ENCODE results near the gene FNDC10.

DNA sequence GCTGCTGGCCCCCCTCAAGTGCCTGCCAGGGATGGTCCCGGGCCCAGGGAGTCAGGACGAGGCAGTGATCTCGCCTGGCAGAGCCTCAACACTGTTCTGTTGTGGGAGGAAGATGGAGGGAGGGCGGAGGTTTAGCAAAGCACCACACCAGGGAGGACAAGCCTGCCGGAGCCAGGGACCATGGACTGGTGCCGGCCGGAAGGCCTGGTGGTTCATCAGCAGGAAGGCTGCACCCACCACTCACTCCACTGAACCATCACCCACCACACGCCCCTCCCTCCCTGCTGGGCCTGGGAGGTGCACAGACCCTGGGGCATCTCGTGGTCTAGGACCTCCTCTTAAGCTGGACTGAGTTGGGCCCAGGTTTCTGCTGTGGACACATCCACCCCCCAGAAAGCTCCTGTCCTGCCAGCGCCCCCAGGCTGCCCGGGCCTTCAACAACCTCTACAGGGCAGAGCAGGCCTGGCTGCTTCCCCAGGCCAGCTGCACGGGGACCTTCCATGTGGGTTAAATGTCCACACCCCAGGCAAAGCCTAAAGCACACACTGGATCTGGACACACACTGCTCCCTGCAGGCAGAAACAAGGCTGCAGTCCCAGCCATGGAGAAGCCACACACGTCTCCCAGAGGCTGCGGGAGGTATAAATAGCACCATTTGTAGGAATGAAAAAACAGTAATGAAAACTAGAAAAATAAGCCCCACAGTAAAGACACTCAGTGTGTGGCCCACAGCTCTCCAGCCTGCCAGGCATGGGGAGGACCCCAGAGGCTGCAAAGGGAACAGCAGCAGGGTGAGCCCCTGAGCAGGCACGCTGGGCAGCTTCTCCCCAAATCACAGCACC is 49.1 kb downstream of the FNDC10 start:
- no peak for TF ChIP-seq GLIS3 (CRISPR knock-in tag; IDR thresholded peaks at IDR 0.05)
- TF ChIP-seq, protein P1, sequence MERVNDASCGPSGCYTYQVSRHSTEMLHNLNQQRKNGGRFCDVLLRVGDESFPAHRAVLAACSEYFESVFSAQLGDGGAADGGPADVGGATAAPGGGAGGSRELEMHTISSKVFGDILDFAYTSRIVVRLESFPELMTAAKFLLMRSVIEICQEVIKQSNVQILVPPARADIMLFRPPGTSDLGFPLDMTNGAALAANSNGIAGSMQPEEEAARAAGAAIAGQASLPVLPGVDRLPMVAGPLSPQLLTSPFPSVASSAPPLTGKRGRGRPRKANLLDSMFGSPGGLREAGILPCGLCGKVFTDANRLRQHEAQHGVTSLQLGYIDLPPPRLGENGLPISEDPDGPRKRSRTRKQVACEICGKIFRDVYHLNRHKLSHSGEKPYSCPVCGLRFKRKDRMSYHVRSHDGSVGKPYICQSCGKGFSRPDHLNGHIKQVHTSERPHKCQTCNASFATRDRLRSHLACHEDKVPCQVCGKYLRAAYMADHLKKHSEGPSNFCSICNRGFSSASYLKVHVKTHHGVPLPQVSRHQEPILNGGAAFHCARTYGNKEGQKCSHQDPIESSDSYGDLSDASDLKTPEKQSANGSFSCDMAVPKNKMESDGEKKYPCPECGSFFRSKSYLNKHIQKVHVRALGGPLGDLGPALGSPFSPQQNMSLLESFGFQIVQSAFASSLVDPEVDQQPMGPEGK (CRISPR knock-in tag; IDR thresholded peaks at IDR 0.05; ENCODE audit: borderline replicate concordance), result no peak
- TF ChIP-seq CSDC2 (CRISPR knock-in tag; IDR thresholded peaks at IDR 0.05), result no peak
- TF ChIP-seq TCF4 (CRISPR knock-in tag; IDR thresholded peaks at IDR 0.05; ENCODE audit: borderline replicate concordance), result no peak
- TF ChIP-seq, protein P2, sequence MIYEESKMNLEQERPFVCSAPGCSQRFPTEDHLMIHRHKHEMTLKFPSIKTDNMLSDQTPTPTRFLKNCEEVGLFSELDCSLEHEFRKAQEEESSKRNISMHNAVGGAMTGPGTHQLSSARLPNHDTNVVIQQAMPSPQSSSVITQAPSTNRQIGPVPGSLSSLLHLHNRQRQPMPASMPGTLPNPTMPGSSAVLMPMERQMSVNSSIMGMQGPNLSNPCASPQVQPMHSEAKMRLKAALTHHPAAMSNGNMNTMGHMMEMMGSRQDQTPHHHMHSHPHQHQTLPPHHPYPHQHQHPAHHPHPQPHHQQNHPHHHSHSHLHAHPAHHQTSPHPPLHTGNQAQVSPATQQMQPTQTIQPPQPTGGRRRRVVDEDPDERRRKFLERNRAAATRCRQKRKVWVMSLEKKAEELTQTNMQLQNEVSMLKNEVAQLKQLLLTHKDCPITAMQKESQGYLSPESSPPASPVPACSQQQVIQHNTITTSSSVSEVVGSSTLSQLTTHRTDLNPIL (CRISPR knock-in tag; IDR thresholded peaks at IDR 0.05; ENCODE audit: low read depth), result no peak
- TF ChIP-seq ISL1 (CRISPR knock-in tag; IDR thresholded peaks at IDR 0.05), result no peak
- TF ChIP-seq ZNF70 (CRISPR knock-in tag; IDR thresholded peaks at IDR 0.05), result no peak
- TF ChIP-seq ZFP30 (CRISPR knock-in tag; IDR thresholded peaks at IDR 0.05), result no peak
- TF ChIP-seq POU6F1 (CRISPR knock-in tag; IDR thresholded peaks at IDR 0.05; ENCODE audit: borderline replicate concordance, low read depth), result no peak
- no peak for TF ChIP-seq ARNTL (CRISPR knock-in tag; IDR thresholded peaks at IDR 0.05; ENCODE audit: borderline replicate concordance, low read depth)
- TF ChIP-seq ZNF8 (CRISPR knock-in tag; IDR thresholded peaks at IDR 0.05), result no peak
